Head of caudate nucleus (tissue), 42 donors: ENCODE results near the gene TMEM161A.
"Not testable (repeated sequence)": the region's sequence is repeated elsewhere in the genome, so short reads cannot be mapped to it uniquely, and the experiment has no call there.

Experiments
- DNase-seq, 42 donors: peaks; one replicate each; pipeline versions ENCODE4 v3.0.0 to v3.0.0-alpha.2; 2020 to 2021; ENCODE audit warnings: mixed read lengths in 7 of 42
- intact Hi-C: fragments of 100-400 bp; cut with DNase I; formaldehyde crosslinking; loops from one replicate; pipeline ENCODE4 v1.15.0; 2022

Gene TMEM161A

GRCh38 chr19:19133985-19134384 lies 4.3 kb downstream of the TMEM161A start:
- DNase-seq: peak in 27 of 42 donors; percentile 13 to 83 (median 50)
- intact Hi-C loops: no loop called here

- intact Hi-C loops: no loop called here
- DNase-seq: no peak
Observed at GRCh38 chr19:19132912-19133311, 5.4 kb downstream of the TMEM161A start.

GRCh38 chr19:19131989-19132388 lies 6.3 kb downstream of the TMEM161A start:
- DNase-seq: no peak
- intact Hi-C loops: no loop called here

GRCh38 chr19:19126102-19126501 lies 12.2 kb downstream of the TMEM161A start:
- no peak for DNase-seq
- intact Hi-C loops: no loop called here

- DNase-seq: no peak
- intact Hi-C loops: no loop called here
Observed at GRCh38 chr19:19123386-19123785, 14.9 kb downstream of the TMEM161A start.

GRCh38 chr19:19122902-19123301 lies 15.4 kb downstream of the TMEM161A start:
- no peak for DNase-seq
- intact Hi-C loops: no loop called here

GRCh38 chr19:19121371-19121770 lies 16.9 kb downstream of the TMEM161A start:
- DNase-seq: no peak
- intact Hi-C loops: no loop called here

GRCh38 chr19:19120308-19121231 lies 17.7 kb downstream of the TMEM161A start:
- intact Hi-C loops: no loop called here
- DNase-seq: peak in 36 of 42 donors; percentile 24 to 81 (median 53)

GRCh38 chr19:19119325-19120237 lies 18.7 kb downstream of the TMEM161A start:
- intact Hi-C loops: no loop called here
- DNase-seq: no peak

- intact Hi-C loops: no loop called here
- DNase-seq: peak in 19 of 42 donors; percentile 19 to 76 (median 44)
Observed at GRCh38 chr19:19115954-19116353, 22.3 kb downstream of the TMEM161A start.

GRCh38 chr19:19113040-19113626 lies 25.1 kb downstream of the TMEM161A start:
- intact Hi-C loops: no loop called here
- no peak for DNase-seq

GRCh38 chr19:19111967-19112580 lies 26.2 kb downstream of the TMEM161A start:
- intact Hi-C loops: no loop called here
- no peak for DNase-seq

- intact Hi-C loops: no loop called here
Observed at GRCh38 chr19:19111136-19111835, 27.0 kb downstream of the TMEM161A start.

GRCh38 chr19:19110410-19111135 lies 27.7 kb downstream of the TMEM161A start:
- DNase-seq: peak; percentile 16 to 79 (median 58)
- intact Hi-C loops: no loop called here

More at GRCh38 chr19:19111136-19111835, 27.0 kb downstream of the TMEM161A start:
- no peak for DNase-seq

- DNase-seq: no peak
- intact Hi-C loops: no loop called here
Observed at GRCh38 chr19:19109601-19110000, 28.7 kb downstream of the TMEM161A start.

- intact Hi-C loops: no loop called here
- no peak for DNase-seq
Observed at GRCh38 chr19:19107654-19108053, 30.6 kb downstream of the TMEM161A start.

- intact Hi-C loops, DNase-seq: not testable (repeated sequence)
Observed at GRCh38 chr19:19106938-19107337, 31.3 kb downstream of the TMEM161A start.
